ENCODE data around the gene NR6A1.
A peak's percentile ranks its signal among the peaks of the same experiment; 100 is the strongest.

Gene NR6A1

GRCh38 chr9:124503713-124504529 lies 267.2 kb downstream of the NR6A1 start:
- DNase-seq (ENCODE audit: low spot score) = no peak

- no peak for DNase-seq (ENCODE audit: low spot score)
These were observed 268.1 kb downstream of the NR6A1 start for GRCh38 chr9:124502711-124503702.

- DNase-seq (ENCODE audit: low spot score) = no peak
These were observed 269.3 kb downstream of the NR6A1 start for GRCh38 chr9:124501771-124502320.

GRCh38 chr9:124500796-124501611 lies 270.1 kb downstream of the NR6A1 start:
- DNase-seq (ENCODE audit: low spot score) = no peak

- DNase-seq (ENCODE audit: low spot score) = no peak
These were observed 270.9 kb downstream of the NR6A1 start for GRCh38 chr9:124500028-124500795.

GRCh38 chr9:124499216-124499615 lies 271.9 kb downstream of the NR6A1 start:
- DNase-seq (ENCODE audit: low spot score) = no peak

- no peak for DNase-seq (ENCODE audit: low spot score)
These were observed 272.5 kb downstream of the NR6A1 start for GRCh38 chr9:124498499-124499146.

GRCh38 chr9:124498040-124498439 lies 273.1 kb downstream of the NR6A1 start:
- DNase-seq (ENCODE audit: low spot score) = no peak

- DNase-seq (ENCODE audit: low spot score) = no peak
These were observed 273.7 kb downstream of the NR6A1 start for GRCh38 chr9:124497441-124497840.

- no peak for DNase-seq (ENCODE audit: low spot score)
These were observed 274.6 kb downstream of the NR6A1 start for GRCh38 chr9:124496463-124496862.

- no peak for DNase-seq (ENCODE audit: low spot score)
These were observed 275.0 kb downstream of the NR6A1 start for GRCh38 chr9:124496075-124496449.

GRCh38 chr9:124495126-124496074 lies 275.7 kb downstream of the NR6A1 start:
- no peak for DNase-seq (ENCODE audit: low spot score)

GRCh38 chr9:124493794-124494479 lies 277.2 kb downstream of the NR6A1 start:
- no peak for DNase-seq (ENCODE audit: low spot score)

GRCh38 chr9:124493218-124493617 lies 277.9 kb downstream of the NR6A1 start:
- no peak for DNase-seq (ENCODE audit: low spot score)

- no peak for DNase-seq (ENCODE audit: low spot score)
These were observed 278.3 kb downstream of the NR6A1 start for GRCh38 chr9:124492818-124493217.

GRCh38 chr9:124491049-124491975 lies 279.8 kb downstream of the NR6A1 start:
- DNase-seq (ENCODE audit: low spot score) = no peak

GRCh38 chr9:124490004-124490403 lies 281.1 kb downstream of the NR6A1 start:
- no peak for DNase-seq (ENCODE audit: low spot score)

- peak; percentile 55 for DNase-seq (ENCODE audit: low spot score)
These were observed 281.9 kb downstream of the NR6A1 start for GRCh38 chr9:124489222-124489621.

Measured in AG08395 (cell line).